Panc1 (cell line): ENCODE data around the gene WNT5A. TPM values are rescaled to one million over a fixed set of nuclear protein-coding genes. Genes with fewer than 3 reads are reported as not detected.
A peak's percentile ranks its signal among the peaks of the same experiment; 100 is the strongest.

Experiments used
- ATAC-seq: fragments of 200-7000 bp; cut with Tn5 transposase; 2 replicates; pipeline ENCODE4 v1.9.1; 2020; ENCODE audit warnings: mild to moderate bottlenecking, moderate library complexity
- BruUV-seq: library from RNA; stranded (reverse); fragments of 400-500 nt; replicated peaks from 2 replicates; lab custom pipeline; 2021; lab: Mats Ljungman, UMichigan
- CTCF ChIA-PET: fragments of 300-600 bp; sonication (Branson Sonifier 250); formaldehyde crosslinking; loops from one replicate; lab custom pipeline; 2022; ENCODE audit warnings: antibody characterized with exemption; lab: Charles Lee
- POLR2A ChIA-PET: fragments of 300-600 bp; sonication (Branson Sonifier 250); formaldehyde crosslinking; loops from one replicate; lab custom pipeline; 2022; ENCODE audit warnings: antibody characterized with exemption; lab: Charles Lee
- DNase-seq: peaks from one replicate; pipeline ENCODE4 v3.0.0-alpha.2; 2010; ENCODE audit warnings: low read depth, low spot score
- H3K27ac ChIP-seq: 2 replicates; pipeline ENCODE4 v1.5.1; 2011; ENCODE audit warnings: mild to moderate bottlenecking, low read length, inconsistent platforms
- H3K27me3 ChIP-seq: fragments of 200-500 bp; sonication (Bioruptor generic); 2 replicates; pipeline ENCODE4 v1.6.0; 2014; ENCODE audit warnings: low read length, inconsistent platforms; ENCODE audit not compliant: control insufficient read depth, insufficient read depth
- H3K36me3 ChIP-seq: fragments of 200-500 bp; sonication (Bioruptor generic); 2 replicates; pipeline ENCODE4 v1.5.1; 2014; ENCODE audit warnings: inconsistent platforms, mild to moderate bottlenecking, low read length, moderate library complexity; ENCODE audit not compliant: control insufficient read depth, insufficient read depth
- H3K4me1 ChIP-seq: 2 replicates; pipeline ENCODE4 v1.5.1; 2011; ENCODE audit warnings: inconsistent platforms, mild to moderate bottlenecking, low read length, moderate library complexity; ENCODE audit not compliant: control insufficient read depth, insufficient read depth
- H3K4me3 ChIP-seq, 2 experiments: 2 replicates each; pipeline ENCODE4 v1.5.1; 2011 to 2012; ENCODE audit warnings: low read depth in 2 of 2, low read length in 2 of 2, mild to moderate bottlenecking in 2 of 2, inconsistent platforms in 1 of 2, moderate library complexity in 1 of 2
- H3K9me3 ChIP-seq: fragments of 200-500 bp; sonication (Bioruptor generic); 2 replicates; pipeline ENCODE4 v1.5.1; 2014; ENCODE audit warnings: low read depth, mild to moderate bottlenecking, inconsistent platforms, low read length, moderate library complexity; ENCODE audit not compliant: control insufficient read depth, insufficient read depth
- POLR2AphosphoS5 ChIP-seq: IDR thresholded peaks from 2 replicates; pipeline ENCODE4 v1.6.1; 2012; ENCODE audit warnings: mild to moderate bottlenecking, low read depth, low read length, moderate library complexity
- SIN3A ChIP-seq: IDR thresholded peaks from 2 replicates; pipeline ENCODE4 v1.6.1; 2012; ENCODE audit warnings: low read depth, mild to moderate bottlenecking, low read length, moderate library complexity, borderline replicate concordance; ENCODE audit not compliant: insufficient read depth
- TCF7L2 ChIP-seq: IDR thresholded peaks from 2 replicates; pipeline ENCODE4 v1.6.1; 2011; ENCODE audit warnings: mild to moderate bottlenecking, low read depth, low read length, inconsistent platforms
- in situ Hi-C: cut with HindIII; loops from 2 replicates; pipeline ENCODE4 v1.10.0; 2016; ENCODE audit warnings: low sequenced_read_pairs, low pct_unique_long_range_greater_than_20kb
- intact Hi-C: fragments of 100-400 bp; cut with micrococcal nuclease; formaldehyde crosslinking; loops from one replicate; pipeline ENCODE4 v1.10.0; 2022; ENCODE audit not compliant: unreplicated experiment
- total RNA-seq: library from RNA; stranded (reverse); gene quantifications from one replicate; pipeline ENCODE4 v1.2.1, GENCODE V29; 2021; ENCODE audit not compliant: unreplicated experiment
- TF ChIP-seq, protein P1 (sequence below): fragments of 450-650 bp; IDR thresholded peaks from 2 replicates; pipeline ENCODE4 v1.5.1; 2017; ENCODE audit warnings: mild to moderate bottlenecking
- TF ChIP-seq, protein P2 (sequence below), 2 experiments: IDR thresholded peaks; 2 replicates each; pipeline ENCODE4 v1.6.1; 2011 to 2012; ENCODE audit warnings: low read depth in 2 of 2, control low read depth in 1 of 2, low read length in 1 of 2, mild to moderate bottlenecking in 1 of 2, moderate library complexity in 1 of 2; ENCODE audit not compliant: insufficient read depth in 1 of 2

The WNT5A gene
- total RNA-seq, 1 experiment from 2014 or later: 0.54 TPM

DNA sequence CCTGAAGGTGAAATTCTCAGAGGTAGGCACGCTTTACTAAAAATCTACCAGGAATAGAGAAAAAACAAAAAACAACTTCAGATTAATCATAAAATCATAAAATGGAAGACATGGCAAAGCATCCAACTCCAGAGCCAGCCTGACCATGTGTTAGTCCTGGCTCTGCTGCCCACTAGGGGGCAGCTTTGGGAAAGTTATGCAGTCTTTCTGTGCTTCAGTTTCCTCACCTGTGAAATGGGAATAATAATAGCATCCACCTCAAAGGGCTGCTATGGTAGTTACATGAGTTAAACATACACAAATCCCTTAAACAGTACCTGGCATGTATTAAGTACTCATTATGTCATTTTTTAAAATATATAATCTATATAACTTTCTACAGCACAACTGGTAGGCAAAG lies 52.3 kb downstream of the WNT5A start:
- no peaks in the 10 kb centered on the region for H3K4me1 ChIP-seq
- H3K27ac ChIP-seq: no peak overlapping the region
- CTCF ChIA-PET: no interaction called here
- POLR2A ChIA-PET: no interaction called here
- H3K9me3 ChIP-seq: no peaks in the 10 kb centered on the region
- ATAC-seq (no peak), DNase-seq (peak; percentile 2)
- no peak overlapping the region for H3K4me3 ChIP-seq
- H3K36me3 ChIP-seq: no peaks in the 10 kb centered on the region
- H3K27me3 ChIP-seq: no peaks in the 10 kb centered on the region
- TF ChIP-seq, protein P1, sequence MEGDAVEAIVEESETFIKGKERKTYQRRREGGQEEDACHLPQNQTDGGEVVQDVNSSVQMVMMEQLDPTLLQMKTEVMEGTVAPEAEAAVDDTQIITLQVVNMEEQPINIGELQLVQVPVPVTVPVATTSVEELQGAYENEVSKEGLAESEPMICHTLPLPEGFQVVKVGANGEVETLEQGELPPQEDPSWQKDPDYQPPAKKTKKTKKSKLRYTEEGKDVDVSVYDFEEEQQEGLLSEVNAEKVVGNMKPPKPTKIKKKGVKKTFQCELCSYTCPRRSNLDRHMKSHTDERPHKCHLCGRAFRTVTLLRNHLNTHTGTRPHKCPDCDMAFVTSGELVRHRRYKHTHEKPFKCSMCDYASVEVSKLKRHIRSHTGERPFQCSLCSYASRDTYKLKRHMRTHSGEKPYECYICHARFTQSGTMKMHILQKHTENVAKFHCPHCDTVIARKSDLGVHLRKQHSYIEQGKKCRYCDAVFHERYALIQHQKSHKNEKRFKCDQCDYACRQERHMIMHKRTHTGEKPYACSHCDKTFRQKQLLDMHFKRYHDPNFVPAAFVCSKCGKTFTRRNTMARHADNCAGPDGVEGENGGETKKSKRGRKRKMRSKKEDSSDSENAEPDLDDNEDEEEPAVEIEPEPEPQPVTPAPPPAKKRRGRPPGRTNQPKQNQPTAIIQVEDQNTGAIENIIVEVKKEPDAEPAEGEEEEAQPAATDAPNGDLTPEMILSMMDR: peak; percentile 58
- TF ChIP-seq TCF7L2 (no peak), SIN3A (no peak), POLR2AphosphoS5 (no peak)
- intact Hi-C loops: no loop called here
- in situ Hi-C loops: no loop called here
- no TSS peak for BruUV-seq

DNA sequence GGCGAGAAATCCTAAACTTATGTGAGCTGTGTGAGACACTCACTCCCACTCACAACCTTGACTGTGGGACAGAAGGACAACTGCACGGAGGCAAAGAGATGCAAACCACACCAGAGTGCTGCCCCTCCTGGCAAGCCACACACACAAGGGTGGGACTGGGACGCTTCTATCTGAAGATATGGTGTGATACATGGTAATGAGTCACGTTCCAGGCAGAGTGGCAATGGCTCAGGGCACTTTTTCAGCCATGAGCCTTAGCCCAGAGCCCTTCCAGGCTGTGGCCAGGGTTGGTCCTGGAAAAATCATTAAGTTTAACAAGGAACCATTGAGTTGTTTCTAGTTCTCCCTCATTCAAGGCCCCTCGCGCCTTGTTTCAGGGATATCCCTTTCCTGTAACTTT lies 56.1 kb downstream of the WNT5A start:
- no peak for ATAC-seq
- H3K4me3 ChIP-seq: no peak overlapping the region

More for the DNA sequence above, 56.1 kb downstream of the WNT5A start:
- ChIA-PET CTCF (no interaction called here), POLR2A (no interaction called here)
- Histone ChIP-seq H3K4me1 (no peaks in the 10 kb centered on the region), H3K36me3 (no peaks in the 10 kb centered on the region), H3K27me3 (no peaks in the 10 kb centered on the region), H3K27ac (no peak overlapping the region), H3K9me3 (no peaks in the 10 kb centered on the region)
- intact Hi-C loops: no loop called here
- no TSS peak for BruUV-seq
- TF ChIP-seq, protein P2, sequence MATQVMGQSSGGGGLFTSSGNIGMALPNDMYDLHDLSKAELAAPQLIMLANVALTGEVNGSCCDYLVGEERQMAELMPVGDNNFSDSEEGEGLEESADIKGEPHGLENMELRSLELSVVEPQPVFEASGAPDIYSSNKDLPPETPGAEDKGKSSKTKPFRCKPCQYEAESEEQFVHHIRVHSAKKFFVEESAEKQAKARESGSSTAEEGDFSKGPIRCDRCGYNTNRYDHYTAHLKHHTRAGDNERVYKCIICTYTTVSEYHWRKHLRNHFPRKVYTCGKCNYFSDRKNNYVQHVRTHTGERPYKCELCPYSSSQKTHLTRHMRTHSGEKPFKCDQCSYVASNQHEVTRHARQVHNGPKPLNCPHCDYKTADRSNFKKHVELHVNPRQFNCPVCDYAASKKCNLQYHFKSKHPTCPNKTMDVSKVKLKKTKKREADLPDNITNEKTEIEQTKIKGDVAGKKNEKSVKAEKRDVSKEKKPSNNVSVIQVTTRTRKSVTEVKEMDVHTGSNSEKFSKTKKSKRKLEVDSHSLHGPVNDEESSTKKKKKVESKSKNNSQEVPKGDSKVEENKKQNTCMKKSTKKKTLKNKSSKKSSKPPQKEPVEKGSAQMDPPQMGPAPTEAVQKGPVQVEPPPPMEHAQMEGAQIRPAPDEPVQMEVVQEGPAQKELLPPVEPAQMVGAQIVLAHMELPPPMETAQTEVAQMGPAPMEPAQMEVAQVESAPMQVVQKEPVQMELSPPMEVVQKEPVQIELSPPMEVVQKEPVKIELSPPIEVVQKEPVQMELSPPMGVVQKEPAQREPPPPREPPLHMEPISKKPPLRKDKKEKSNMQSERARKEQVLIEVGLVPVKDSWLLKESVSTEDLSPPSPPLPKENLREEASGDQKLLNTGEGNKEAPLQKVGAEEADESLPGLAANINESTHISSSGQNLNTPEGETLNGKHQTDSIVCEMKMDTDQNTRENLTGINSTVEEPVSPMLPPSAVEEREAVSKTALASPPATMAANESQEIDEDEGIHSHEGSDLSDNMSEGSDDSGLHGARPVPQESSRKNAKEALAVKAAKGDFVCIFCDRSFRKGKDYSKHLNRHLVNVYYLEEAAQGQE (IDR thresholded peaks at IDR 0.05; ENCODE audit: insufficient read depth in 1 of 2, low read depth in 2 of 2, low read length in 1 of 2): no peak
- no peak for TF ChIP-seq POLR2AphosphoS5
- TF ChIP-seq SIN3A: no peak
- TF ChIP-seq TCF7L2: no peak
- TF ChIP-seq, protein P1: no peak
- no peak for DNase-seq
- in situ Hi-C loops: no loop called here
